Effector CD8-positive, alpha-beta T cell (primary cell): ENCODE data around the gene AKIRIN2.

ENCODE experiments used
- DNase-seq: peaks from one replicate; lab custom pipeline; 2025; lab: John Stamatoyannopoulos, UW

AKIRIN2 gene

DNA sequence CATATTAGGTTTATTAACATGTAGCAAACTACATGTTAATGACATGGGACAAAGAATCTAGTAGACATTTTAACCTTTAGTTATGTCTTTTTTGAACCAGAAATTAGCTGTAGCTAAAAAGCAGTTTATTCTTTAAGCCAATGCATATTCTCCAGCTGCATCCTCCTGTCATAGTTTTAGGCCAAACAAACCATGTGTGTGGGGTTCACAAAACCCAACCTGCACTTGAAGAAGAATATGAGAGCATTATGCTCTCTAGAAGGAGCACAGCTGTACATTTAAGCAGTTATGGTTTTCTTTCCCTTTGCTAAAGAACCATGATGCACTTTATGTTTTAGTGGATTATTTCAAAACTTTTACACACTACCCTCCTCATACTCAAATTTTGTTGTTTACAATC lies 46.2 kb downstream of the AKIRIN2 start:
- DNase-seq, result no peak

DNA sequence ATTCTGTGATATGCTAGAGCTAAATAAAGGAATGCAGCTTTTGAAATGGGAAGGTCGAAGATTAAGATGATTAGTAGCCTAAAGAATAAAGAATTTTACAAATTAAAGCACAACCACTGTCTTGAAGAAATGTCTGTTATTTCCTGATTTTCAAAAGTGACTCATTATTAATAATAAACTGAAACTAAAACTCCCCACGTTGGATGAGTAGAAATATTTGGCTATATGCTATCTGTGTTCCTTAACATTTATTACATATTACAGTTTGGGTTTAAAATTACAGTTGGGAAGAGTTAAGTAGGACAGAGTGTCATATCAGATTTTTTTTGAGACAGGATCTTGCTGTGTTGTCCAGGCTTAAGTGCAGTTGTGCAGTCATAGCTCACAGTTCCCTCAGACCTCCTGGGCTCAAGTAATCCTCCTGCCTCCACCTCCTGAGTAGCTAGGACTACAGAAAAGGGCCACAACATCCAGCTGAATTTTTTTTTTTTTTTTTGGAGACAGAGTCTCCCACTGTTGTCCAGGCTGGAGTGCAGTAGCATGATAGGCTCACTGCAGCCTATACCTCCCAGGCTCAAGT lies 47.1 kb downstream of the AKIRIN2 start:
- no peak for DNase-seq

DNA sequence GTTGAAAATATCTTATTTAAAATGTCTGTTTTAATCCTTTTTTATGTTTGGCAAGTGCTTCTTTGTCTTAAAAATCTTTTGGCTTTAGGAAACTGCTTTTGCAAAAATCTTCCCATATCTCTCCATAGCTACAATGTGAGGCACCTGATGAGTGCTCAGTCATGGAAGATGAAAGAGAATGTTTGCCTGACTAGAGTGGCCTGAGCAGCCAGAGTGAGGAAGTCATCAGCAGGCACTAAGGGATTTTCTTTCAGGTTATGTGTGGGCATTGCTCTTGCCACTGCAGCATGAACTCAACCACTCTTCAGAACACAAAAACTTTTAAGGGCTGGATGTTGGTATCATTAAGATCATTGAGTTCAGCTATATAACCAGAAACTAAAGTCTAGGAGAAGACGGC lies 47.9 kb downstream of the AKIRIN2 start:
- DNase-seq, result no peak

DNA sequence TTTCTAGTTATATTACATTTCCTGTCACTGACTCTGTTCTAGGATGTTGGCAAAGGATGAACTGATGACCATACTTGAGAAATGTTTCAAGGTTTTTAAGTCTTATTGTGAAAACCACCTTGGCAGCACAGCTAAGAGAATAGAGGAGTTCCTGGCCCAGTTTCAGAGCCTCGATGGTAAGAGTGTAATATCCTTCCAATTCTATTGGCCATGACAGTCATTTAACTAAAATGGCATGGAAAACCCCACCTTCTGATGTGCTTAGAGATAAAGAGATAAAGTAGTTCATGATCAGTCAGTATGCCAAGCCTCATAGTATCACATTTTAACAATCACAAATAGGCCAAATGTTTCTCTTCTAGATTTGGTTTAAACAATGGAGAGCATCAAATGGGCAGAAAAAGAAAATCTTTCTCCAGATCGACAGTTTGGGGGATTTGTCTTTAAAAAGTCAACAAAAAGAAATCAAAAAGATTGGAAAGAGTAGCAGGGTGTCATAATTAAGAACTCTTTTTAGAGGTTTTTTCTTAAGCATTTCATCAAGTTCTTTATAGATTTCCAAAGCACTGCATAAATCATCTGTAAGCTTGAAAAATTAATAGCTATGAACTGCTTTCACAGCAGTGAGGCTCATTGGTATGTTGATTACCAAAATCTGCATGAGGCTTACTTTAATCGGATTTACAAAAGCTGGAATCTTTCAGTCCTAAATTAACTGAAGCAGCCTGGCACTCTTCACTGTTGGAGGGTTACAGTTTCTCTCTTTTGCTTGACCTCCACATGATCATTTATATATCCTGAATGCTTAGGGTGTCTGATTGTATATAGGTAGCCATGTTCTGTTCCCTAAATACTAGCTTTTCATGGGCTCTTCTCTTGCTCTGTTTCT lies 48.7 kb downstream of the AKIRIN2 start:
- DNase-seq, result no peak

DNA sequence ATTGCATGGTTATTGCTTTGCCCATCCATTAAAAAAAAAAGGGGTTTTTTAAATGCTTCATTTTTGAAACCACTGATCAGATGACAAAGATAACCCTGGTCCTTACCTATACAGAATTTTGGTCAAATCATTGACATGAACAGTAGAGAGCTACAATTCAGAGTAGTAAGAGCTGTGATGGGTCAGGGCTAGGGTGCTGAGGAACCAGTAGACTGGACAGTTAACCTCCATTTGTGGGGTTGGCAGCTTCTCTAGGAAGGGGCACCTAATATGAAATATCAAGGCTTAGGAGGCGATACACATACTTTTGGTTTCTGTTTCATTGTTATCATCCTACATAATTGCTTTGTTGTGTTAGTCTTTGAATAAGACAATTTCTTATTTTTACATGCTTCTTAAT lies 57.0 kb downstream of the AKIRIN2 start:
- DNase-seq, result no peak

DNA sequence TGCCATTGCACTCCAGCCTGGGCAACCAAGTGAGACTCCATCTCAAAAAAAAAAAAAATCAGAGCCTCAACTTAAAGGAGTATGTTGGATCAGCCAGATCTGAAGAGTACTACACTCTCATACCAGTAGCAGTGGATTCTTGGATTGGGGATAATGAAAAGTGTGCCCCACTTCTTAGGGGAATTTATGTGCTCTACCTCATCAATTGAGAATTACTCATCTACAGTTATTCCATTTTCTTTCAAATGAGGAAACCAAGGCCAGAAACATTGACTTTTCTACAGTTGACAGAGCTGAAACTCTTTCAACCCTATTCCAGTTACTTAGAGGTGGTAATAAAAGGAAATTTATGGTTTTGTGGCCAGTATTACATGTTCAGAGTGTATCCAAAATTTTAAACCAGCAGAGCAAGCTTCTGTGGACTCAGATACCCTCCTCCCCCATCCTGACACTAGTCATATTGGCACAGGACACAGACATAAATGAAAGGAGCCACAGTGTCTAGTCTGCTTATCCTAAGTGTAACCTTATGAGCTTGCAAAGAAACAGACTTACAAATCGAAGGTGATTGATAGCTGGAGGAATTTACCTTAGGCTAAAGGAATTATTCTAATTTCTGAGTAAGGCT lies 60.9 kb downstream of the AKIRIN2 start:
- DNase-seq, result no peak

DNA sequence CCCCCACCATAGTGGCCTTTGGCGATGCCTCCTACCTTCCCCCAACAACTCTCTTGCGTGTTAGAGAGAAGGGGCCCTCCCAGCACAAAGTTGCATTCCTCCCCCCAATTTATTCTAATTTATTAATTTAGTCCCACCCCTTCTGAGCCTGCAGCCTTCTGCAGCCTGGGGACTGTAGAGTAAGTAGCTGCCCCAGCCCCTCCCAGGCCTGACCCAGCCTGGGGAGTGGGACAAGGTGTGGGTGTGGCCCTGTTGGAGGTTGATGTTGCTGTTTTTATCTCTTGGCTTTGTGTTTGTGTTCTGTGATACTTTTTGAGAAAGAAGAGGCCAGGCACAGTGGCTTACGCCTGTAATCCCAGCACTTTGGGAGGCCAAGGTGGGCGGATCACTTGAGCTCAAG lies 62.7 kb downstream of the AKIRIN2 start:
- no peak for DNase-seq

DNA sequence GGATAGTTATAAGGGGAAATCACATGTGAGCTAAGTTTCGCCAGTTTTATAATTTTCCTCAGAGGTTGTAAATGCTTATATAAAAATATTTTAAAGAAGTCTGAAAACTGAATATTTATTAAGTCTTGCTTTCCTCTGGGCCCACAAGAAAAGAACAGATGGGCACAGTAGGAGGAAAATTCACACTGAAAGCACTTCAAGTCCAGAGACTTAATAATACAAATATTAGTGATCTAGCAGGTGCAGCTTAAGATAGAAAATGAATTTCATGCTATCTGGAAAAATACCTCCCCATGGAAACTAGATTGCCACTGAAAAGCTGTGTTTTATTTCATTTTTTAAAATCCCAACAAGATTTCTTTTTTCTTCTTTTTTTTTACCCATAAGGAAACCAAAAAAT lies 64.9 kb downstream of the AKIRIN2 start:
- DNase-seq, result no peak

DNA sequence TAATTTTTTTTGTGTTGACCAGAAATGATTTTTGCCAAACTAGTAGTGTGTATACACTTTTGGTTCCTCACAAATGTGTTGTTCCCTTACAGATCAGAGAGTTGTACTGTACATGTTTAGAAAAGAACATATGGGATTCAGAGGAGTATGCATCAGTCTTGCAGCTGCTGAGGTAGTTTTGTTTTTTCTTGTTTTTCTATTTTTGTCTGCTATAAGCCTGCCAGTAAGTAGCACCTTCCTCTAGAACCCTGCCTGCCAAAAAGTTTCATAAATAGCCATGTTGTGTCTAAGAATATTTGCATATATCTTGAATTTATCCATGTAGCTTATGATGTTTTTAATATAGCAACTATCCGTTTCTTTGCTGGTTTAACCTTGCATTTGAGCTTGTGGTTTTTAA lies 65.7 kb downstream of the AKIRIN2 start:
- no peak for DNase-seq

DNA sequence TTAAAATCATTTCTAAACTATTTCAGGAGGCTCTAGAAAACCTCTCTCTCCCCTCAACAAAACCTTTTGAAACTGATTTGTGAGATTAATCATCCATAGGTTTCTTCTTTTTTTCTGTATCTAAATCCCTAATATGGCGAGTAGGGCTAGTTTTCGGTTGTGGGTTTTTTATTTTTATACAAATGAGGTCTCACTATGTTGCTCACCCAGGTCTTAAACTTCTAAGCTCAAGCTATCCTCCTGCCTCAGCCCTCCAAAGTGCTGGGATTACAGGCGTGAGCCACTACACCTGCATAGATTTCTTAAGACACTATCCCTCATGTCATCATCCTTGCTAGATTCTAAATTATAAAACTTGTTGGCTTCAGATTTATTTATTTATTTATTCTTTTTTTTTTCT lies 68.2 kb downstream of the AKIRIN2 start:
- no peak for DNase-seq

DNA sequence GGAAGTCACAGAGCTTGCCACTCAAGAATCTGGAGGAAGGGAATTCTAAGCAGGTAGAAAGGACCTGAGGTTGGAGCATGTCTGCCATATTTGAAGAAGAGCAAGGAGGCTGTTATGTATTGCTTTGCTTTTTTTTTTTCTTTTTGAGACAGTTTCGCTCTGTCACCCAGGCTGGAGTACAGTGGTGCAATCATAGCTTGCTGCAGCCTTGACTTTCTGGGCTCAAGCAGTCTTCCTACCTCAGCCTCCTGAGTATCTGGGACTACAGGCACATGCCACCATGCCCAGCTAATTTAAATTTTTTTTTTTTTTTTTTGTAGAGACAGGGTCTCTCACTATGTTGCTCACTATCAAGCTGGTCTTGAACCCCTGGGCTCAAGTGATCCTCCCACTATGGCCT lies 71.3 kb downstream of the AKIRIN2 start:
- DNase-seq, result no peak

DNA sequence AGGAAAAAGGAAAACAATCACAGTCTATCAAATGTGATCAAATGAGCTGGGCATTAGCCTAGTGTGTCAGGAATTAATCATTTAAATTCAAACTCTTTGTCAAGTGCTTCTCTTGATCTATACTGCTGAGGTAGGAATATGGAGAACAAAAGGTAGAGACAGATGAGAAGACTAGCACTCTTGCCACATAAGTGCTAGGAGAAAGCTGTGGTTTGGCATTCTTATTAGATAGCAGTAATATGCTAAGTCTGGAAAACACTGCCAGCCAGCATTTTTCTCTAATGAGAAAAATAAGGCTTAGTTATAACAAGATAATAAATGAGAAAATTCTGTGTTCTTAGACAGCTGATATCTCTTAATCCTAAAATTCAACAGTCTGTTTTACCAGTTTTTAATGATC lies 73.2 kb downstream of the AKIRIN2 start:
- no peak for DNase-seq

DNA sequence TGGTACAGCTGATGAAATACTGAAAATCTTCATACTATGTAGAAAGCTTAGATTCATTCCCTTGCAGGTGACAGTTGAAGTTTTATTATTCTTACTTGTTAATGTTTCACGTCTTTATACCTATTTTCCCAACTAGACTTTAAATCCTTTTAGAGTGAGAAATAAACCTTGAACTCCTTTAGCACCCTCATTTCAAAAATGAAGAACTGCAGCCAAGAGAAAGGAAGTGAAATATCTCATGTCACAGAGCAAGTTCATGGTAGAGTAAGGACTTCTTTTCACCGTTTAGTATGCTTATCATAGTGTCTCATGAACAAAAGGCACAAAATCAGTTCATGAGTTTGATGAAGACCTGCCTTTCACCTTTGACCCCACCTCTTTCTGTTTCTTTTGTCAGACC lies 73.6 kb downstream of the AKIRIN2 start:
- no peak for DNase-seq
